EH (cell line): ENCODE measurements around the gene FLNB.

ENCODE experiments used
- DNase-seq: peaks from one replicate; pipeline ENCODE4 v3.0.0-alpha.2; 2015; ENCODE audit warnings: low read depth

The FLNB gene

GRCh38 chr3:58008141-58009025, at the start of gene FLNB:
Gene FLNB (plus strand): TSS chr3:58008422. CDS start chr3:58008565, 143 bp downstream.
- DNase-seq: peak; percentile 75

- DNase-seq: peak; percentile 42
Observed at GRCh38 chr3:57958642-57959422, 49.4 kb upstream of the FLNB start.

- no peak for DNase-seq
Observed at GRCh38 chr3:57959423-57960173, 48.6 kb upstream of the FLNB start.

GRCh38 chr3:57960174-57960505, 48.1 kb upstream of the FLNB start:
- DNase-seq: no peak

GRCh38 chr3:57961177-57961827, 46.9 kb upstream of the FLNB start:
- DNase-seq: no peak

GRCh38 chr3:57961828-57962447, 46.3 kb upstream of the FLNB start:
- DNase-seq: peak; percentile 60

- DNase-seq: no peak
Observed at GRCh38 chr3:57962448-57962834, 45.8 kb upstream of the FLNB start.

- DNase-seq: no peak
Observed at GRCh38 chr3:57963811-57964346, 44.3 kb upstream of the FLNB start.

GRCh38 chr3:57966829-57967228, 41.4 kb upstream of the FLNB start:
- DNase-seq: peak; percentile 51

GRCh38 chr3:57967590-57967989, 40.6 kb upstream of the FLNB start:
- no peak for DNase-seq

- no peak for DNase-seq
Observed at GRCh38 chr3:57968501-57968900, 39.7 kb upstream of the FLNB start.

GRCh38 chr3:57971975-57972374, 36.2 kb upstream of the FLNB start:
- DNase-seq: no peak

- no peak for DNase-seq
Observed at GRCh38 chr3:57972531-57973111, 35.6 kb upstream of the FLNB start.

- DNase-seq: no peak
Observed at GRCh38 chr3:57973715-57974477, 34.3 kb upstream of the FLNB start.

- DNase-seq: peak; percentile 99
Observed at GRCh38 chr3:57974796-57975388, 33.3 kb upstream of the FLNB start.

GRCh38 chr3:57977818-57978235, 30.4 kb upstream of the FLNB start:
- DNase-seq: no peak

- DNase-seq: peak; percentile 58
Observed at GRCh38 chr3:57978316-57978715, 29.9 kb upstream of the FLNB start.

GRCh38 chr3:57980416-57980815, 27.8 kb upstream of the FLNB start:
- DNase-seq: no peak

GRCh38 chr3:57981483-57982087, 26.6 kb upstream of the FLNB start:
- DNase-seq: peak; percentile 48
